ENCODE measurements around the gene UBXN6. TPM values are rescaled to one million over a fixed set of nuclear protein-coding genes. Genes with fewer than 3 reads are reported as not detected.
A peak's percentile ranks its signal among the peaks of the same experiment; 100 is the strongest.

UBXN6 gene
- total RNA-seq, 1 experiment from 2014 or later, result 101 TPM

DNA sequence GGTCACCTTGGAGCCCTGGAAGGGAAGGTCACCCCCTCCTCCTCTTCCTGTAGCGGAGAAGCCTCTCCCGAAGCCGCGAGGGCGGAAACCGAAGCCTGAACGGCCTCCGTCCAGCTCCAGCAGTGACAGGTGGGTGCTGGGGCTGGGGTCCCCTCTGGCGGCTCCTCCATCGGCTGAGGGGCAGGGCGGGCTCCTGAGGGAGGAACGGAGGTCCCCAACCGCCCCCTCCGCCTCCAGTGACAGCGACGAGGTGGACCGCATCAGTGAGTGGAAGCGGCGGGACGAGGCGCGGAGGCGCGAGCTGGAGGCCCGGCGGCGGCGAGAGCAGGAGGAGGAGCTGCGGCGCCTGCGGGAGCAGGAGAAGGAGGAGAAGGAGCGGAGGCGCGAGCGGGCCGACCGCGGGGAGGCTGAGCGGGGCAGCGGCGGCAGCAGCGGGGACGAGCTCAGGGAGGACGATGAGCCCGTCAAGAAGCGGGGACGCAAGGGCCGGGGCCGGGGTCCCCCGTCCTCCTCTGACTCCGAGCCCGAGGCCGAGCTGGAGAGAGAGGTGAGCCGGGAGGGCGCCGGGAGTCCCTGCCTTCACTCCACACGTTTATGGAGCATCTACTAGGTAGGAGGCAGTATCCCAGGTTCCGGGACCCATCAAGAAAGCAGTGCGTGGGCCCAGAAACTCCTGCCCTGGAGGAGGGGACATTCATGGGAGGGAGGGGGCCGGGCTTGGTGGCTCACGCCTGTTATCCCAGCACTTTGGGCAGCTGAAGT, 36.5 kb upstream of the UBXN6 start:
- DNase-seq (ENCODE audit: low read depth), result no peak

DNA sequence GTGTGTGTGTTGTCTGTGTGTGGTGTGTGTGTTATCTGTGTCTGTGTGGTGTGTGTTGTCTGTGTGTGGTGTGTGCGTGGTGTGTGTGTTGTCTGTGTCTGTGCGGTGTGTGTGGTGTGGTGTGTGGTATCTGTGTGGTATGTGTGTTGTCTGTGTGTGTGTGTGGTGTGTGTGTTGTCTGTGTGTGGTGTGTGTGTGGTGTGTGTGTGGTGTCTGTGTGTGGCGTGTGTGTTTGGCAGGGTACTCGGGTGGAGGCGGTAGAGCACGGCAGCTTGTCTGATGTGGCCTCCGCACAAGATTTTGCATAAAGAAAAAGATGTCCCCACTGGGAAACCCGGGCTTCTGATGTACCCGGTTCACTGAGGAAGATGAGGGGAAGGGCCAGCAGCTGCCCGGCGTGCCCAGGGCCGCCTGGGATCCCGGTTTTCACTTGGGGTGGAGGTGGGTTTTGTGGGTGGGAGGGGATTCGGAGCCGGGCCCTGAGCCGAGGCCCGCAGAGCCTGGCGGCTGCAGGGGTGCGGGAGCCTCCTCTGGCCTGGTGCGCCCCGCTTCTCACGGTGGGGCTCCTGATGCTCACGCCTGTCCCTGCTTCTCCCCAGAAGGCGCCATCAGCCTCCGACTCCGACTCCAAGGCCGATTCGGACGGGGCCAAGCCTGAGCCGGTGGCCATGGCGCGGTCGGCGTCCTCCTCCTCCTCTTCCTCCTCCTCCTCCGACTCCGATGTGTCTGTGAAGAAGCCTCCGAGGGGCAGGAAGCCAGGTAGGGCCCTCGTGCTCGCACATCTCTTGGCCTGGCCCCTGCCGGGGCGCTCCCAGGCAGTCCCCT, 35.7 kb upstream of the UBXN6 start:
- DNase-seq (ENCODE audit: low read depth), result peak; percentile 24

DNA sequence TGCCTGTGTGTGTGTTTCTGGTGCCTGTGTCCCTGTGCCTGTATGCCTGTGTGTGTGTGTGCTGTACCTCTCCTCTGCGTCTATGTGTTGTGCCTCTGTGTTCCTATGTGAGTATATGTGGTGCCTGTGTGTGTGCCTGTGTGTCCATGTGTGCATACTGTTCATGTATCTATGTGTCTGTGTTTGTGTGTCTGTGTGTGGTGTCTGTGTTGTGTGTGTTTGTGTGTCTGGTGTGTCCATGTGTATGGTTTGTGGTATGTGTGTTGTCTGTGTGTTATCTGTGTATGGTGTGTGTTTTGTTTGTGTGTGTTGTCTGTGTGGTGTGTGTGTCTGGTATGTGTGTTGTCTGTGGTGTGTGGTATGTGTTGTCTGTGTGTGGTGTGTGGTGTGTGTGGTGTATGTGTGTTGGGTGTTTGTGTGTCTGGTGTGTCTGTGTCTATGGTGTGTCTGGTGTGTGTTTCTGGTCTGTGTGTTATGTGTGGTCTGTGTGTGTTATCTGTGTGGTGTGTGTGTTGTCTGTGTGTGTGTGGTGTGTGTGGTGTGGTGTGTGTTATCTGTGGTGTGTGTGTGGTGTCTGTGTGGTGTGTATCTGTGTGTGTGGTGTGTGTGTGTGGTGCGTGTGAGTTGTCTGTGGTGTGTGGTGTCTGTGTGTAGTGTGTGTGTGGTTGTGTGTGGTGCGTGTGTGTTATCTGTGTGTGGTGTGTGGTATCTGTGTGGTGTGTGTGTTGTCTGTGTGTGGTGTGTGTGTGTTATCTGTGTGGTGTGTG, 34.9 kb upstream of the UBXN6 start:
- no peak for DNase-seq (ENCODE audit: low read depth)

DNA sequence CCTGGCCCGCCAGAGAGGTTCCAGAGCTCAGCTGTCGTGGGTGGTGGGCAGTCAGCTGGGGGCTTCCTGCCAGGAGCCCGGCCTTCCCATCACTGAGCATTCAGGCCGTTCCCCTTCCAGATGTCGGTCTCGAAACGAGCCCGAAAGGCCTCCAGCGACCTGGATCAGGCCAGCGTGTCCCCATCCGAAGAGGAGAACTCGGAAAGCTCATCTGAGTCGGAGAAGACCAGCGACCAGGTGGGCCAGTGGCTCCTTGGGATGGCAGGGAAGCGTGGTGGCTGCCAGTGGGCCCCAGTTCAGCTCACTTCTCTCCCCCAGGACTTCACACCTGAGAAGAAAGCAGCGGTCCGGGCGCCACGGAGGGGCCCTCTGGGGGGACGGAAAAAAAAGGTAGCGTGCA, 33.9 kb upstream of the UBXN6 start:
- no peak for DNase-seq (ENCODE audit: low read depth)

DNA sequence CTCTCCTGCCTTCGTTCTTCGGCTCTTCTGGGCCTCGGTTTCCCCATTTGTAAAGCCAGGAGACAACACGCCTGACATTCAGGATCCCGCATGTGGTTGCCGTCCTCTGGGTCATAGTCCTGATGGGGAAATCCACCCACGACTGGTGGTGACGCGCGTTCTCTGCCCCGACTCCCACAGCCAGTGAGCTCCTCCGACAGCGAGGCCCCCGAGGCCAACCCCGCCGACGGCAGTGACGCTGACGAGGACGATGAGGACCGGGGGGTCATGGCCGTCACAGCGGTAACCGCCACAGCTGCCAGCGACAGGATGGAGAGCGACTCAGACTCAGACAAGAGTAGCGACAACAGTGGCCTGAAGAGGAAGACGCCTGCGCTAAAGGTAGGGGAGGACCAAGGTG, 30.9 kb upstream of the UBXN6 start:
- no peak for DNase-seq (ENCODE audit: low read depth)

DNA sequence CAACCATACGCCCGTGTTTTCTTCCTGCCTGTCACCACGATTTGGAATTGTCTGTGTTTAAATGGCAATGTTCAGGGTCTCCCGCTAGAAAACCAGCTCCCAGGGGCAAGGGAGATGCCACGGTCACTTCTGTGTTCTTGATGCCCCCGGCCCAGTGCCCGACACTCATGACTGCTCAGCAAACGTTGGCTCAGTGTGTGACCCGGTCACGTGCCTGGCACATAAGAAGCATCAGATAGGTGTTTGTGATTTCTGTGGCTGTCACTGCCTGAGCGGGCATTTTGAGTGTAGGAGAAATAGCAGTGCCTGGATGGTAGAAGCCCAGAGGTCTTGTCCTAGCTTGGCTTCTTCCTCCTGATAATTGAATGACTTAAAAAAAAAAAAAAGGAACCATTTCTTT, 30.0 kb upstream of the UBXN6 start:
- DNase-seq (ENCODE audit: low read depth), result no peak

DNA sequence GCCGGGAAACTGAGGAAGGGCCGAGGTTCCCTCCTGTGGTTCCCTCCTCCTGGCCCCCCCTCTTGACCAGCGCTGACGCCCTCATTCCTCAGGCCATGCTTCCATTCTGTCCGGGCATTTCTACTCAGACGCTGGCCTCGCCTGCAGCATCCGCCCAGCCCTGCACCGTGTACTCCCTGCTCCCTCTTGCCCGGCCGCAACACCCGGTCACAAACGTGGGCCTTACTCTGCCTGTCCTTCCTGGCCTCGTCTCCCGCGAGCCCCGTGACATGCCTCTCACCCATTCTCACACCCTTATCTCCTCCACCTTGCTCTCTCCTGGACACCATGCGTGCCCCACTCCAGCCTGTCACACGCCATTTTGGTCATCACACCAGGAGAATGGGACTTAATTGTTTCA, 25.8 kb upstream of the UBXN6 start:
- no peak for DNase-seq (ENCODE audit: low read depth)

DNA sequence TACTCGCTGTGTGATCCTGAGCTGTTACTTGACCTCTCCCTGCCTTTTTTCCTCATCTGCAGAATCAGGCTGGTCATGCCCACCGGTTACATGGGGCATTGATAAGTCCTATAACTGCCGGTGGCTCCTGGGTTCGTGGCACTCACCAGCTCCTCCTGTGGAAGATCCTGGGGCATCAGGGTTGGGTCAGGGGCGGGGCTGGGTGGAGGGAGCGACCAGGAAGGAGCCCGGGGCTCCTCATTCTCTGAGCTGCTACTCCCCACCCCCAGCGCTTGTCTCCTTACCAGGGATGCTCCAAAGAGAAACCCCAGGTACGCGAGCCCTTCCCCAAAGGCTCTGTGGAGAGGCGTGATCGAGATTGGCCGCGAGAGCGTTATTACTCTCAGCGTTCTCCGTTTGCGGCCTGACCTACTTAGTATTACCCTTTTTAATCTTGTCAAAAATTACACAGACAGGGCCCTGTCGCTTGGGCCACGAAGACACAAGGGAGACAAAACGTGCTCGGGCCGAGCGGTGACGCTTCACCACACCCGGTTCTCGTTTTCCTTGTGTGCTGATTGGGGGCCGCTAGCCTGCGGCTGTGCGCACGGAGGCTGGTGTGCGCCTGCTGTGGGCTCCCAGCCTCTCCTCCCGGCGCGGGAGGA, 25.2 kb upstream of the UBXN6 start:
- no peak for DNase-seq (ENCODE audit: low read depth)

DNA sequence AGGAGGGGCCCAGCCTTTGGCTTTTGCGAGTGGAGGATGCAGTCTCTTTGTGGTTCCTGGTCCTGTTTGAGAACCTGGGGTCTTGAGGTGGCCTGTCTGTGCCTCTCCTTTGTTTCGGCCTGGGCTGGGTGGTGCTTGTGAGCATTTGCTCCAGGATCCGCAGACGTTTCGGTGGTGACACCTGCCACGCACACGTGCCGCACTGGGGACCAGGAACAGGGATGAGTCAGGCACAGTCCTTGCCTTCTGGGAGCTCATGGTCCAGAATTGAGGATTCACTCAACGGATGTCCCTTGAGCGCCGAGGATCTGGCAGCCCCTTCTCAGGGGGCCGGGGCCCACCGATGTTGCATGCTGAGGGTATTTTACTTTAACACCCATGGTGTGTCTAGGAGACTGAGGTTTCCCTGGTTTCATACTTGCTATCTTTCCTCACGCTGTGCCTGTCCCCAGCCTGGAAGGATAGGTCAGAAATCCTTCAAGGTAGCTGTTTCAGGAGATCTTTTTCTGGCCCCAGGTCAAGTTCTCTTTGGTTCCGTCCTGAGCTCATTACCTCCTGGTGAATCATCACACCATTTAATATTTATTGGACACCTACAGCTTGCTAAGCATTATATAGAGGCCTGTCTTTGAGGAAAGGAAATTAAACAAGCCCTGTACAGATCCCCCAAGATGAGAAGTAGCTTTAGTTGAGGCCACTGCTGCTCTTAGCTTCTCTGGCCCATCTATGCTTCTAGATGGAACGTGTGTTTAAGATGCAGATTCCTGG, 19.6 kb upstream of the UBXN6 start:
- DNase-seq (ENCODE audit: low read depth), result no peak

DNA sequence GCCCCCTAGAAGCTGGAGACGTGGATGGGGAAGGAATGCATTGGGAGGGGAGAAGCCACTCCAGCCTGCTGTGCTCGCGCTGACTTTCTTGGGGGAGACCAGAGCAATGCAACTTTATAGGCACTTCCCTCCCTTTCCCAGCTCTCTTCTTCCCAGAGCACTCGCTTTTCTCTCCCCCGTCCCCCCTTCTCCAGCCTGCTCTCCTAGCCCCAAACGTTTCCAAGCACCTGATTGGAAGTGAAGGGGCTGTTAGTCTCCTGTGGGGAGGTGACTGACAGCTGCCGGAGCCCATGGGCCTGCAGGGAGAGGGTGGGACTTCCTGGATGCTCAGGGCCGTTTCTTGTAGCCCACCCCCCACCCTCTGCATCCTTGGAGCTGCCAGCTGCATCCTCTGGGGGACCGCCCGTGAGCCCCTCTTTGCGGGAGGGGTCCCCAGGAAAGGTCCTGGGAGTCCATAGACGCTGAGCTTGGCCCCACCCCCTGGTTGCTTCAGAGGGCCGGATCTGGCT, 17.0 kb upstream of the UBXN6 start:
- DNase-seq (ENCODE audit: low read depth), result no peak

DNA sequence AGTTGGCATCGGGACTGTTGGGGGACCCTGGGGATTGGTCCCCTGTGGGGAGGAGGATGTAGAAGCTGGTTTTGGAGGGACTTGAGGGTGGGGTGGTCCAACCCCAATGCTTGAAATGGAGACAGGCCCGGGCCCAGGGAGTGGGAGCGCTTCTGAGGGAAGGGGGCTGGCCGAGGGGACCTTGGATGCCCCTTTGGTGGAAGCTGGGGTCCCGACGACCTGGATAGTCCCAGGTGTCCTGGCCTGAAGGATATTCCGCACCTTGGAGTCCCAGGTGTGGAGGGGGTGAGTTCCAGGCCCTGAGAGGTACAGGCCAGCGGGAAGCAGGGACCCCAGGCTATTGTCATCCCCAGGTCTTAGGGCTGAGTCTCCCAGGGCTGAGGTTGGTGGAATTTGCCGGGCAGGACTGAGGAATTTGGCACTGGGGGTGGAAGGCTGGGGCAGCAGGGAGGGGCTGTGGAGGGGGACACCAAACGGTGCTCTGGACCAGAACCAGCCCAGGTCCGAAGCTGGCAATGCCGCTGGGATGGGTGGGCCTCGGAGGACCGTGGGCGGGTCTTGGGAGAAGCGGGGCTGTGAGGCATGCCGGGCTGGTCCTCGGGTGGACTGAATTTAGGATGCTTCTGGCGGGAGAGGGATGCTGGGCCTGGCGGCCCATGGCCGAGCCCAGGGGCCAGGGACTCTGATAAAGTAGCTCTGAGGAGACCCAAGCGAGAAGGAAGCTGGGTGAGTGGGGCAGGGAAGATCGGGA, 16.3 kb upstream of the UBXN6 start:
- no peak for DNase-seq (ENCODE audit: low read depth)

DNA sequence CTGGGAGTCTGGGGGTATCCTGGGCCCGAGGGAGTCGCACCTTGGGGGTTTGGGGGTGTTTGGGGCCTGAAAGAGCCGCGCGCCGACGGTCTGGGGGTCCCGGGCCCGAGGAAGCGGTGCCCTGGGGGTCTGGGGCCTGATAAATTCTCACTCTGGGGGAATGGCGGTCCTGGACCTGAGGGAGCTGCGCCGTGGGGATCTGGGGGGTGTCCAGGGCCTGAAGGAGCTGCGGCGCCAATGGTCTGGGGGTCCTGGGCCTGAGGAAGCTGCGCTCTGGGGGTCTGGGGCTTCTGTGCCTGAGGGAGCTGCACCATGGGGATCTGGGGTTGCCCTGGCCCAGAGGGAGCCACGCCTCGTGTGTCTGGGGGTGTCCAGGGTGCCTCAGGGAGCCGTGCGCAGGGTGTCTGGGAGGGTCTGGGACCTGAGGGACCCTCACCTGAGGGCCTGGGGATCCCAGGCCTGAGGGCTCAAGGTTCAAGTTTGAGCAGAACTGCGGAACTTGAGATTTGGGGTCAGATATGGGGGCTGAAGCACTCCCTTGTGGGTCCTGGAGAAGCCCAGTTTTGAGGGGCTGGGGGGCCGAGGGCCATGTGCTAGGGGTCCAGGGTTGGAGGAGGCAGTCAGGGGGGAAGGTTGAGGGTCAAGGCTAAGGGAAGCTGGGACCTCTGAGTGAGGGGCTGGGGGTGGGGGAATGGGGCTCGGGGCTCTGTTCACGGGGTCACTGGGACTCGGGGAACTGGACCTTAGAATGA, 15.6 kb upstream of the UBXN6 start:
- DNase-seq (ENCODE audit: low read depth), result no peak

DNA sequence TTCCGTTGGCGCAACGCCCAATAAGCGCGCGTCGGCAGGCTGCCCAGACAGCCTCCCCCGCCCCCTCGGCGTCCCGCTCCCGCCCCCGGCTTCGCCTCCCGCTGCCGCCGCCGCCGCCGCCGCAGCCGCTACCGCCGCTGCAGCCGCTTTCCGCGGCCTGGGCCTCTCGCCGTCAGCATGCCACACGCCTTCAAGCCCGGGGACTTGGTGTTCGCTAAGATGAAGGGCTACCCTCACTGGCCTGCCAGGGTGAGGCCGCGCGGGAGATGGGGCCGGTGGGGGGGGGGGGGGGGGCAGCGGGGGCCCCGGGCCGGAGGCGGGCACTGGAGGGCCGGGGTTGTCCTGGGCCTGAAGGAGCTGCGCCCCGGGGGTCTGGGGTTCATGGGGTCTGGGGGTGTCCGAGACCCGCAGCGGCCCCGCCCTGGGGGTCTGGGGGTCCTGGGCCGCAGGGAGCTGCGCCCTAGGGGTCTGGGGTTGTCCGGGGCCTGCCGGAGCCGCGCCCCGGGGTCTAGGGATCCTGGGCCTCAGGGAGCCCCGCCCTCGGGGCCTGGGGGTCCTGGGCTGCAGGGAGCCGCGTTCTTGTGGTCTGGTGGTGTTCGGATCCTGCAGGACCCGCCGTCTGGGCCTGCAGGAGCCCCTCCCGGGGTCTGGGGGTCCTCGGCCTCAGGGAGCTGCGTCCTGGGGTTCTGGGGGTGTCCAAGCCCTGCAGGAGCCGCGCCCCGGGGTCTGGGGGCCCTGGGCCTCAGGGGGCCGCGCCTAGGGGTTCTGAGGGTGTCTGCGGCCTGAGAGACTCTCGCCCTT, 14.8 kb upstream of the UBXN6 start, which contains the start of gene HDGFL2:
TSS of gene HDGFL2 (plus strand) at position 124 of the 801 bp plus-strand sequence. CDS start at position 178, 54 bp downstream.
- no peak for DNase-seq (ENCODE audit: low read depth)

DNA sequence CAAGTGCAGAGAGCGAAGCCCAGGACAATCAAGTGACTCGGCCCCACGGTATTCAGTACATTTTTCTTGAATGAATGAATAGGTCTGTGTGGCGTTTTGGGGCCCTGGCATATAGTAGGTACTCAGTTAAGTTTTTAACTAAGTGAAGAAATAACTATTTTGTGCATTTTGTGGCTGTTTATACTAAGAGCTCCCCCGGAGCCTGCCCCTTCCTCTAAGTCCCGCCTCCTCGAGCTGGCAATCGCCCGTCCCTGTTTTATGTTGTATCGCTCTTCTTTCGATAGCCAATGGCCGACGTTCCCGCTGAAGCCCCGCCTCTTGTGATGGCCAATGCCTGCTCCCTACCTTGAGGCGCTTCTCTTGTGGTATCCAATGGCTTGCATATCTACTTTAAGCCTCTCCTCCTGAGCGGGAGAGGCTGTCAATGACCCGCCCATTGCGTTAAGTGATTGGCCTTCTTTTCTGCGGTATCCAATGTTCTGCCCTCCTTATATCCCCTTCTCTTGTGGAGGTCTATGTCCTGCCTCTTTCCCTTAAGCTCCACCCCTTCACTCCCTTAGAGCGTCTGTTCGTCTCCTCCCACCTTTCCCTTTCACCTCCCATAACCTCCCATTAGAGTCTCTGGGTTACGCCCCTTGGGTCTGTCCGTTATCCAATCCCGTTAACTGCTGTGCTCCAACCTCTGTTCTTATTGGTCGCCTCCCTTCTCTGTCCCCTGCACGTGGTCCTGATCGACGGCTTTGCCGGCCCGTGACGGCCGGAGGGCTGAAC, 14.0 kb upstream of the UBXN6 start:
- DNase-seq (ENCODE audit: low read depth), result peak; percentile 100

DNA sequence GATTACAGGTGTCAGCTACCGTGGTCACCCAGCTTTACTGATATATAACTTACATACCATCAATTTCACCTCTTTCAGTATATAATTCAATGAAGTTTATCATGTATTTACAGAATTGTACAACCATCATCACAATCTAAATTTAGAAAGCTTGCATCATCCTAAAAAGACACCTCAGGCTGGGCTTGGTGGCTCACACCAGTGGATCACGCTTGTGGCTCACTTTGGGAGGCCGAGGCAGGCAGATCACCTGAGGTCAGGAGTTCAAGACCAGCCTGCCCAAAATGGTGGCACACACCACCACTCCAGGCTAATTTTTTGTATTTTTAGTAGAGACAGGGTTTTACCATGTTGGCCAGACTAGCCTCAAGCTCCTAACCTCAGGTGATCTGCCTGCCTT, 10.2 kb upstream of the UBXN6 start:
- DNase-seq (ENCODE audit: low read depth), result no peak

DNA sequence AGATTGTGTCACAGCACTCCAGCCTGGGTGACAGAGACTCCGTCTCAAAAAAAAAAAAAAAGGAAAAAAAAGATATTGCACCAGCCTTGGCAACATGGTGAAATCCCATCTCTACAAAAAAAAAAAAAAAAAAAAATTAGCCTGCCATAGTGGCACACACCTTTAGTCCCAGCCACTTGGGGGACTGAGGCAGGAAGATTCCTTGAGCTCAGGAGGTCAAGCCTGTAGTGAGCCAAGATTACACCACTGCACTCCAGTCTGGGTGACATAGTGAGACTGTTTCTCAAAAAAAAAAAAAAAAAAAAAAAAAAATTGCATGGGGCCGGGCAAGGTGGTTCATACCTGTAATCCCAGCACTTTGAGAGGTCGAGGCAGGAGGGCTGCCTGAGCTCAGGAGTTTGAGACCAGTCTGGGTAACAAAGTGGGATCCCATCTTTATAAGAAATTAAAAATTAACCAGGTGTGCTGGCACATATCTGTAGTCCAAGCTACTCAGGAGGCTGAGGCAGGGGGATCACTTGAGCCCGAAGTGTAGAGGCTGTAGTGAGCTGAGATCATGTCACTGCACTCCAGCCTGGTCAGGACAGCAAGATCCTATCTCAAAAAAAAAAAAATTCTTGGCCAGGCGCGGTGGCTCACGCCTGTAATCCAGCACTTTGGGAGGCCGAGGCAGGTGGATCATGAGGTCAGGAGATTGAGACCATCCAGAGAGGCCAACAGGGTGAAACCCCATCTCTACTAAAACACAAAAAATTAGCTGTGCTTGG, 7.4 kb upstream of the UBXN6 start:
- no peak for DNase-seq (ENCODE audit: low read depth)

Measured in RPMI7951 (cell line).